Fibroblast of mammary gland (primary cell): ENCODE measurements around the gene PIEZO1.

ENCODE experiments used
- DNase-seq: peaks from one replicate; pipeline ENCODE4 v3.0.0-alpha.2; 2010; ENCODE audit warnings: low read depth
- H3K4me3 ChIP-seq: 2 replicates; pipeline ENCODE4 v1.5.1; 2011; ENCODE audit warnings: low read depth, mild to moderate bottlenecking, low read length, moderate library complexity; ENCODE audit not compliant: control insufficient read depth
- TF ChIP-seq, protein P1 (sequence below): conservative IDR thresholded peaks from 2 replicates; pipeline ENCODE4 v1.5.1; 2011; ENCODE audit warnings: low read depth, low read length, inconsistent platforms; ENCODE audit not compliant: control insufficient read depth, insufficient read depth

Gene PIEZO1

DNA sequence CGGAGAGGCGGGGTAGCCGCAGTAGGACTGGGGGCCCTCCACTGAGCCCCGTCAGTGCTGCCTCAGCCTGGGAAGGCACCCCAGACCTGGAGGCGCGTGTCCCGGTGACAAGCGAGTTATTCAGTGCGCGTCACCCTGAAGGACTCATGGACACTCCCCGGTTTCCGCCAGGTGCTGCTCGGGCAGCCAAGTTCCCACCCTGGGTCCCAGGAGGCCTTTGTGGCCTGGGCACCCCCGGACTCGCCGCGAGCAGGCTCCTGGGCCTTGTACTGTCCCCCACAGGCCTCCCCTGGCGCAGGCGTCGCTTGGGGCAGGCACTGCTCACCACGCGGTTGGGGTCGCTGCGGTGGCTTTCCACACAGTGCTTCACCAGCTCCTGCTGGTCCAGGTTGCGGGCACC, 86.4 kb downstream of the PIEZO1 start:
- DNase-seq, result no peak
- no peak overlapping the region for H3K4me3 ChIP-seq
- TF ChIP-seq, protein P1, sequence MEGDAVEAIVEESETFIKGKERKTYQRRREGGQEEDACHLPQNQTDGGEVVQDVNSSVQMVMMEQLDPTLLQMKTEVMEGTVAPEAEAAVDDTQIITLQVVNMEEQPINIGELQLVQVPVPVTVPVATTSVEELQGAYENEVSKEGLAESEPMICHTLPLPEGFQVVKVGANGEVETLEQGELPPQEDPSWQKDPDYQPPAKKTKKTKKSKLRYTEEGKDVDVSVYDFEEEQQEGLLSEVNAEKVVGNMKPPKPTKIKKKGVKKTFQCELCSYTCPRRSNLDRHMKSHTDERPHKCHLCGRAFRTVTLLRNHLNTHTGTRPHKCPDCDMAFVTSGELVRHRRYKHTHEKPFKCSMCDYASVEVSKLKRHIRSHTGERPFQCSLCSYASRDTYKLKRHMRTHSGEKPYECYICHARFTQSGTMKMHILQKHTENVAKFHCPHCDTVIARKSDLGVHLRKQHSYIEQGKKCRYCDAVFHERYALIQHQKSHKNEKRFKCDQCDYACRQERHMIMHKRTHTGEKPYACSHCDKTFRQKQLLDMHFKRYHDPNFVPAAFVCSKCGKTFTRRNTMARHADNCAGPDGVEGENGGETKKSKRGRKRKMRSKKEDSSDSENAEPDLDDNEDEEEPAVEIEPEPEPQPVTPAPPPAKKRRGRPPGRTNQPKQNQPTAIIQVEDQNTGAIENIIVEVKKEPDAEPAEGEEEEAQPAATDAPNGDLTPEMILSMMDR, result no peak

DNA sequence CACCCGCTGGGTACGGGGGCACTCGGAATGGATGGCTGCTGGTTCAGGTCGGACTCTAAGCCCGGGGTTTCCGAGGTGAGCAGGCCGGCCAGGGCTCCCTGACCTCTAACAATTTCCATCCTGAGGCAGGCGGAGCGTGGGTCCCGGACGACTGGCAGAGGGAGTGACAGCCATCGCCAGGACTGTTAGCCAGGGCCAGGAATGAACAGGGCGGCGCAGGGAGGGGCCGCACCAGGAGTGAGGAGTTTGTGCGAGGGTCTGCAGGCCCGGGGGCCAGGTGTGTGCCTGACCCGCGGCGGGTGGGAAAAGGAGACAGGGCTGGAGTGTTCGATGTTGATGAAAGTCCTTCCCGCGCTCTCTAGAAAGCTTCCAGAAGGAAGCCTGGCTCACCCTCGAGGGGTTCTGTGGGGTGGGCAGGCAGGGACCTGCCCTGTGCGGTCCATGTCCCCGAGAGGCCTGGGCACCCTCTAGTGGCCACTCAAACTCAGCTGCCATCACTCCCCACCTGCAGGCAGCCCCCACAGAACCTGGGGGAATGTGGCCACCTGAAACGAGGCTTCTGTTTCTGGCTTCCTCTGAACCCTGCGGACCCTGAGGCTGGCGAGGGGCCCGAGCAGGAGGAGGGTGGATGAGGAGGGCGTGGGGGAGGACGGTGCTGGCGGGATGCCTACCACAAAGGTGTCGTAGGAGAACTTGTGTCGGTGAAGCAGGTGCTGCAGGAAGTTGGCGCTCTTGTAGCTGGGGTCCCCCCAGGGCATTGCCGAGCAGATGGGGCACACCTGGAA, 87.0 kb downstream of the PIEZO1 start:
- no peak for DNase-seq
- TF ChIP-seq, protein P1, result peak; percentile 10
- H3K4me3 ChIP-seq, result no peak overlapping the region

DNA sequence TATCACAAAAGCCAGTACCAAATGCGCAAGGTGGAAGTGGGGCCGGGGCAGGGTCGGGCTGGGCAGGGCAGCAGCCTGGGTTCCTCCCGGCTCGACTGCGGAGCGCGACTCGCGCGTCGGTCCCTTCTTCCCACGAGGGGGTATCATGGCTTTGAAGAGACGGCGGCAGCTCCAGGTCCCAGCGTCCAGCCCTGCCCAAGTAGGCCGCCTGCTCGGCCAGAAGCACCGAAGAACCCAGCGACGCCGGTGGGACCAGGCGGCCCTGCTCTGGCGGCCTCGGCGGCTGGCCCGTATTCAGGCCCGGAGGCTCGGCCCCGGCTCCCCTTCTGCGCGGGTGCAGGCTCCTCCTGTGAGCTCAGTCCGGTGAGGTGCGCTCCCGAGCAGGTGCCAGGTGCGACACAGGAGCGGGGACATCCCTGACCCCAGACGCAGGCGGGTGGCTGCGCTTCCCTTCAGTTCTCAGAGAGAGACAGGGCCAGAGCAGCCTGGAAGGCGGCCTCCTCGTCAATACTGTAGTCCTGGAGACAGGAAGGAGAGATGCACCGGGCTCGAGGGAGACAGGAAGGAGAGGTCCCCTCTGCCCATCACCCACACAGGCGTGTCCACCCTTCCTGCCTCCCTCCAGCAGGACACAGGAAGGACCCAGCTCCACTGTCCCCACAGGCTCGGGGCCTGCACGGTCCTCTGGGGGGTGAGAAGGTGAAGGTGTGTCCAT, 87.7 kb downstream of the PIEZO1 start:
- DNase-seq, result no peak
- TF ChIP-seq, protein P1, result no peak
- no peak overlapping the region for H3K4me3 ChIP-seq

DNA sequence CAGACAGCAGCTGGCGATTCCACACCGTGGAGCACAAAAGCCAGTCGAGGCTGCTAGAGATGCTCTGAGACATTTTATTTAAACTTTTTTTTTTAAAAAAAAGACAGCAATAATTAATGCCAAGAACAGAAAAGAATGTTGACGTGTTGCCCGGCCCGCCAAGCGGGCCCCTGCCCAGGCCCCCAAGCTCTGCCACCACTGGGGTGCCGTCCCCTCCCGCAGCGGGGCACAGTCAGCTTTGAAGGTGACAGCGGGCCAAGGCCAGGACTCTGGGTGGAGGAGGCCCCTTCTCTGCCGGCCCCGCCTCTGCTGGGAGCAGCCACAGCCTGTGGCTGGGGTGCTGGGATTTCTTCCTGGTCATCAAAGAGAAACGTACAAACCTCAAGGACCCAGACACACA, 88.6 kb downstream of the PIEZO1 start:
- TF ChIP-seq, protein P1, result no peak
- no peak overlapping the region for H3K4me3 ChIP-seq

DNA sequence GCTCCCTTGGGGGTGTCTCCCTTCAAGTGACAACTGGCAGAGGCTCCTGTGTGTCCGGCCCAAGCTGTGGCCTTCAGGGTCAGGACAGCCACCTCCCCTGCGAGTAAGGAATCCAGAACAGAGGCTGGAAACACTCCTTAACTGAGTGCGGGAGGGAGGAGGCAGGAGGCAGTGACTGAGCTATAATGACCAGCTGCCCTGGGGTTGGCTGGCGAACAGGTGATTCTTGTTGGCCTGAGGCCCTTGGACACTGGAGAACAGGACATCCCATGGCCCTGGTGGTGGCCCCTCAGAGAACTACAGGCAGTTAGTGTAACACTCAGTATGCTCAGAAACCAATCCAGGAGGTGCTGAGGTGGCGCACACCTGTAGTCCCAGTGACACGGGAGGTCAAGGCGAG, 89.3 kb downstream of the PIEZO1 start:
- TF ChIP-seq, protein P1, result no peak
- no peak for DNase-seq
- H3K4me3 ChIP-seq, result no peak overlapping the region

More for the DNA sequence above, 88.6 kb downstream of the PIEZO1 start:
- DNase-seq, result no peak

DNA sequence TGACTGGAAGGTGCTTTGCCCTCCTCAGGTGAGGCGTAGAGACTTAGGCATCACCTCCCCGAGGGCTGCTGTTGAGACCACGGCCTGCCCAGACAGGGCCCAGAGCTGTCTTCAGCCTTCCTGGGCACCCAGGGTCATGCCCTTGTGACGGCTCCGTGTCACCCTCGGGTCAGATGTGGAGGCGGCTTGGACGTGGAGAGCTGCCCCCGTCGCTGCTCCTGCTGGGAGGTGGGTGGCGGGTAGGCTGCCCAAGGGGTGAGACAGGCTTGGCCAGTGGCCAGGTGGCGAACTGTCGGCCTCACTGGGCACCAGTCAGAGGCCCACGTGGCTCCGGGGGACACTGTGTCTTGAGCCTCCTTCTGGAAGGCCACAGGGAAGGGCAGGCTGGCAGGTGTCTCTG, 89.8 kb downstream of the PIEZO1 start:
- DNase-seq, result no peak
- TF ChIP-seq, protein P1, result no peak
- H3K4me3 ChIP-seq, result no peak overlapping the region
